LNCAP (cell line): ENCODE results near the gene PSORS1C2.

Experiments used
- TF ChIP-seq, protein P1 (sequence below): fragments of 450-650 bp; IDR thresholded peaks from 2 replicates; pipeline ENCODE4 v1.5.1; 2017; ENCODE audit warnings: mild to moderate bottlenecking

Gene PSORS1C2

DNA sequence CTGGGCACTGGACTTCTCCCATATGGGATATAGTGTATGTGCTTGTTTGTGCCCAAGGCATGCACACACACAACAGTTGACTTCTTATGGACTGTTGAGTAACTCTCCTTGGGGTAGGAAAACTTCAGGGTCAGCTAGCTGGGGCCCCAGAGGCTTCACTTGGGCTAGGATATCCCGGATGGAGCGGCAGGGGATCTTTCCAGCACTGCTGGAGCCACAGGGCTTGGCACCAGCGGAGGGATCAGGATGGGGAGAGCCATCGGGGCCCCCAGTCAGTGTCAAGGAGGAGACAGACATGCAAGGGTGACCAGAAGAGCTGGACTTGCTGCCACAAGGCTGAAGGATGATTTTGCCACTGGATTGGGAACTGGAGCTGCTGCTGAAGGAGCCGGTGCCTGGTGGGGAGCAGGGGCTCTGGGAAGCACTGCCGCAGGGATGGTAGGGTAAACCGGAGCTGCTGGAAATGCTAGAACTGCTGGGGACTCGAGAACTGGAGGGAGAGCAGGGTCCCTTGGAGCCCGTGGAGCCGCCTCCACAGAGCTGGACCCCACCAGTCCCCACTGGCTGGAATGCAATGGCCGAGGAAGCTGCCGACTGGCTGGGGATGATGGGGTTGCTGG is 22.8 kb downstream of the PSORS1C2 start:
- TF ChIP-seq, protein P1, sequence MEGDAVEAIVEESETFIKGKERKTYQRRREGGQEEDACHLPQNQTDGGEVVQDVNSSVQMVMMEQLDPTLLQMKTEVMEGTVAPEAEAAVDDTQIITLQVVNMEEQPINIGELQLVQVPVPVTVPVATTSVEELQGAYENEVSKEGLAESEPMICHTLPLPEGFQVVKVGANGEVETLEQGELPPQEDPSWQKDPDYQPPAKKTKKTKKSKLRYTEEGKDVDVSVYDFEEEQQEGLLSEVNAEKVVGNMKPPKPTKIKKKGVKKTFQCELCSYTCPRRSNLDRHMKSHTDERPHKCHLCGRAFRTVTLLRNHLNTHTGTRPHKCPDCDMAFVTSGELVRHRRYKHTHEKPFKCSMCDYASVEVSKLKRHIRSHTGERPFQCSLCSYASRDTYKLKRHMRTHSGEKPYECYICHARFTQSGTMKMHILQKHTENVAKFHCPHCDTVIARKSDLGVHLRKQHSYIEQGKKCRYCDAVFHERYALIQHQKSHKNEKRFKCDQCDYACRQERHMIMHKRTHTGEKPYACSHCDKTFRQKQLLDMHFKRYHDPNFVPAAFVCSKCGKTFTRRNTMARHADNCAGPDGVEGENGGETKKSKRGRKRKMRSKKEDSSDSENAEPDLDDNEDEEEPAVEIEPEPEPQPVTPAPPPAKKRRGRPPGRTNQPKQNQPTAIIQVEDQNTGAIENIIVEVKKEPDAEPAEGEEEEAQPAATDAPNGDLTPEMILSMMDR: no peak

DNA sequence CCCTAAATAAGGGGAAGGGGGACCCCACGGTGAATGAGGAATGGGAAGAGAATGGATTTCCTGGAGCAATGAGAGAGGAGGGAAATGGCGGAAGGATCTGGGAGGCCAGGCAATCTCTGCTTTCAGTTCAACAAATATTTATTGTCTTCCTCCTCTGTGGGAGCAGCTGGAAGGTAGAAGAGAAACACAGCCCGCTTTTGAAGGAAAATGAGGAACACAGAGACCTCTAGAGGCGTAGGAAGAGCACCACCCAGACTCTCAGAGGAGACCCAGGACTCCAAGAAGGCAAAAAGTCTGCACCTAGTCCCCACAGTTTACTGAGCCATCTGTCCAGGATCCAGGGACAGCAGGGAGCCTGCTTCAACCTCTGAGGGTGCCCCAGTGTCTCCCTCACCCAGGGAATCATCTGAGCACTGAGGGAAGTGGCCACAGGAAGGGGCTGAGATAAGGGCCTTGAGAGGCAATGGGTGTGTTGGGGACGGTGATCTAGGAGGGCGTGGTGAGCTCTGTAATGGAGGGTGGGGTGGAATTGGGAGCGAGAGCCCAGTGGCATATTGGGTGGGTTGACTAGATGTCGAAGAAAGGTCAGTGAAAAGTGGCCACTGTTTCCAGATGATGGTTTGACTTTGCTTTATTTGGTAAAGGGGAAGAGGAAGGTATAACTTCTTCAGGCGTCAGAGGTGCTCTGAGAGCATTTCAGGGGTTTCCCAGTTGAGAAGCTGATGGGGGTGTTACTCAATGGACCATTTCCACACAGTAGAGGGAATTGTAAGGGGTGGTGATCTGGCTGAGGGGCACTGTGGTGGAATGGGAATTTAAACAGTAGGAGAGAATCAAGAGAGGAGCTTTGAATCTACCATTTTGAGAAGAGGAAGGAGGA is 23.7 kb downstream of the PSORS1C2 start:
- TF ChIP-seq, protein P1: peak; percentile 24; the same call in 1 of the 2 replicates

DNA sequence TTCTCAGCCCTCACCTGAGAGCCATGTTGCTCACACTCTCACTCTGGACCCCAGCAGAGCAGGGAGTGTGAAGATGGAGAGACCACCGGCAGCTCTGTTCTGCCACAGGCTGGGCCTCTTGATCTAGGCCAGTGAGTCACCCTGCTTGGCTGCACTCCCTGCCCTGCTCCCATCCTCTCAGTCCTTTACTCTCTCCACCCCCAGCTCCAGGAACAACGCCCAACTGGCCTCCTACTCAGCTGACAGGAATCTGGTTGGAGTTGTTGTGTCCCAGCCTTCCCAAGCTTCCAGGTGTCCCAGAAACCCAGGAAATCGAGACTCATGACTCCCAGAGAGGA is 24.4 kb downstream of the PSORS1C2 start, which contains the start of gene PSORS1C1:
PSORS1C1 (plus strand) TSS at position 260 of the 338 bp plus-strand sequence. CDS start 14,833 bp downstream, outside the sequence.
- TF ChIP-seq, protein P1: no peak

DNA sequence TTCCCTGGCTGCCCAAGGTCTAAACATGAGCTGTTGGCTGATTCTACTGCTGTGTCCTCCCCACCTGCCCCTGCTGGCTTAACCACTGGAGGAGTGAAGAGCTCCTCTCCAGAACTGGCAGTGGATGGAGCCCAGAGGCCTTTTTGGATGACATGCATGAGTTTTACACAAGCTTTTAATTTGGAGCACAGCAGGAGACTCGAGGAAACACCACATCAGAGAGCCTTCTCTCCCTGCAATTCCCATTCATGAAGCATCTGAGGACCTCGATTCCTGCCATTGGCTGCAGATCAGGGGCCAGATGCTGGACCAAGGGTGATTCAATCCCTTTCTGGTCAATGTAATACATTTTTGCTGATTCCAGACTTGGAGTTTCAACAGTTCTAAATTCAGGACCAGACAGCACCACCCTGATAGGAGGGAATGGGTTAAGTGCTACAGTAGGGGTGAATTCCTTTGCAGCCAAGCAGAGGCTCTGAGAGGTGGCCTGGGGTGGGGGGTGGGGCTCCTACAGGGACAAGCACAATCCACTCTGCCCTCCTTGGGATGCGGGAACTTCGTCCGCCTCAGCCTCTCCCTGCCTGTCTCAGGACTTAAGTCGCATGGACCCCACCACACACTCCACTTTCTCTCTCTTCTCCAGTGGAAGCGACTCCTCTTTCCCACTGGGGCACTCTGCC is 24.9 kb downstream of the PSORS1C2 start:
- TF ChIP-seq, protein P1: no peak

DNA sequence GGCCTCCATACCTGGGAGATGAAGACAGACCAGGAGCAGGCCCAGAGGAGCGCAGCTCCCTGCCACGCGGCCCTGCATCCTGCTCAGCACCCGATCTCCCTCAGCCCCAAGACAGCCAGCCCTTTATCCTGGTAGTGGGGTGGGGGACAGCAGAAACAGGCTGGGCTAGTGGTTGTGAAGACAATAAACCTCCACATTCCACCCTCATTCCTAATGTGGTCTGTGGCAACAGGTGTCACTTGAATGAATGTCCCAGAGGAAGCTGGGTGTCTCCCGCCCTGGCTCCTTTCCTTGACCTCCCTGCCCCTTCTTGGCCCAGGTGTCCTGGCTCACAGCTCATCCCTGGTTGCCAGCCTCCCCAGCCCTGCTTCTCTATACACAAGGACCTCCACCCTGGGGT is 26.4 kb downstream of the PSORS1C2 start, which contains the start of gene C6orf15:
C6orf15 (minus strand) TSS at position 98 of the 400 bp plus-strand sequence; CDS start at position 78, 20 bp downstream.
- TF ChIP-seq, protein P1: no peak

DNA sequence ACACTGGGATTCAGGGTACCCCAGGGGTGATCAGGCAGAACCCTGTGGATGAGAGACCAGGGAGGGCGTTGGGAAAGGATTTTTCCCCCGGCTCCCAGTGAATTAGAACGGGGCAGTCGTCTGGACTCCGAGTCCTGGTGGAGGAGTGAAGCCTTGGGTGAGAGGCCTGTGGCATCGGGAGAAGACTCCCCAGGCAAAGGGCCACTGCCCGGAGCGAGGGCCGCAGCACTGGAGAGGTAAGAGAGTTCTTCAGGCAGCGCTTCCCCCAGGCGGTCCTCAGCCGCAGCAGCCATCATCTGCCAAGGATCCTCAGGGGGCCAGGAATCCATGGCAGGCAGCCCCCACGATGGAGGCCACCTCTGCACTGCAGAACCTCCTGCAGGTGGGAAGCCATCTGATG is 27.2 kb downstream of the PSORS1C2 start:
- TF ChIP-seq, protein P1: no peak

DNA sequence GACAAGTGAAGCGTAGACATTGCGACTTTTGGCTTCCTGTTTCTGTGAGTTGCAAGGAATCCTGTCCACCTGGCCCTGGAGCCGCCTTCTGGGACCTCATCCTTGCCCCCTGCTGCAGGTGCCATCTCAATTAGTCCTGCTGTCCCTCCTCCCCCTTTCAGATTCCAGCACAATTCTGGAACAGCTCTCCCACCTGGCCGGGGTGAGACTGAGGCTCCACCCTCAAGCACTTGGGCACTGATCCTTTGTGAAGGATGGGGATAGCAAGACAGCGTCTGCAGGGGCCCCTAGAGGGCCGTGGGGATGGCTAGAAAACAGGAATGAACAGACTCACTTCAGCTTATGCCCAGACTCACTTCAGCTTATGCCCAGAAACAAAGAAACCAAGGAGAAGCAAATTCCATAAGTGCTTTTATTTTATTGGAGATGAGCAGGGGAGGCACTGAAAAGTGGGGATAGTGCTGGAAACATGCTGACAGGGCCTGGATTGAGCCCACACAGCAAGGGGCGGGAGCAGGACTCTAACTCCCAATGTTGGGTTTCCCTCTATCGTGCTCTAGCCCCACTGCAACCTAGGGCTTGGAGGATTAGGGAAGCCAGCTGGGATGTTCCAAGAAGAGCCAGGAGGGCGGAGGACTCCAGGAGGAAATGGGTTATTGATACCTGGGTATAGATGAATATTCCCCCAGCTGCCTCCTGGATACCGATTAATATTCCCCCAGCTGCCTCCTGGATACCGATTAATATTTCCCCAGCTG is 27.9 kb downstream of the PSORS1C2 start:
- TF ChIP-seq, protein P1: no peak
